K562 (cell line): ENCODE measurements around the gene BRCC3. TPM values are rescaled to one million over a fixed set of nuclear protein-coding genes. Genes with fewer than 3 reads are reported as not detected.

Experiments
- EGR1 ChIP-seq: fragments of 450-650 bp; conservative IDR thresholded peaks from 2 replicates; pipeline ENCODE4 v1.6.1; 2017; ENCODE audit warnings: mild to moderate bottlenecking
- FOS ChIP-seq: IDR thresholded peaks from 3 replicates; pipeline ENCODE4 v1.6.1; 2011; ENCODE audit not compliant: insufficient read length; ENCODE audit errors: extremely low read depth
- GABPB2 ChIP-seq: fragments of 250-450 bp; sonication (Bioruptor Pico); conservative IDR thresholded peaks from 2 replicates; pipeline ENCODE4 v1.5.1; 2021; ENCODE audit warnings: mild to moderate bottlenecking
- HDAC2 ChIP-seq: fragments of 450-650 bp; IDR thresholded peaks from 2 replicates; pipeline ENCODE4 v1.6.1; 2016; ENCODE audit warnings: mild to moderate bottlenecking
- HDGF ChIP-seq: fragments of 450-650 bp; IDR thresholded peaks from 2 replicates; pipeline ENCODE4 v1.6.1; 2016
- ILK ChIP-seq: fragments of 450-650 bp; IDR thresholded peaks from 2 replicates; pipeline ENCODE4 v1.6.1; 2016; ENCODE audit warnings: missing genetic modification characterization, low read depth, mild to moderate bottlenecking, missing compliant biosample characterization, moderate library complexity, borderline replicate concordance
- MCM5 ChIP-seq: fragments of 450-650 bp; IDR thresholded peaks from 2 replicates; pipeline ENCODE4 v1.6.1; 2016; ENCODE audit warnings: low read depth
- PYGO2 ChIP-seq: fragments of 450-650 bp; IDR thresholded peaks from 2 replicates; pipeline ENCODE4 v1.6.1; 2016; ENCODE audit warnings: mild to moderate bottlenecking, missing genetic modification characterization, moderate library complexity, missing compliant biosample characterization
- SAFB2 ChIP-seq: fragments of 200-400 bp; formaldehyde crosslinking; IDR thresholded peaks from 2 replicates; pipeline ENCODE4 v1.6.1; 2018; ENCODE audit warnings: borderline replicate concordance, low read length, low read depth, moderate library complexity; ENCODE audit not compliant: severe bottlenecking
- SMAD4 ChIP-seq: fragments of 250-450 bp; sonication (Bioruptor Pico); conservative IDR thresholded peaks from 2 replicates; pipeline ENCODE4 v1.8.0; 2021; ENCODE audit warnings: inconsistent platforms, mild to moderate bottlenecking, moderate library complexity
- SRF ChIP-seq, 2 experiments: fragments of 250-450, 450-650 bp in 1 of 2; sonication (Bioruptor Pico) in 1 of 2; sonication (generic) in 1 of 2; formaldehyde crosslinking; IDR thresholded peaks; 2 replicates each; pipeline versions ENCODE4 v1.5.0 to v1.5.1; 2020 to 2022; ENCODE audit warnings: mild to moderate bottlenecking in 1 of 2, missing genetic modification reagents in 1 of 2
- ZFP30 ChIP-seq: fragments of 250-450 bp; sonication (Bioruptor Pico); IDR thresholded peaks from 2 replicates; pipeline ENCODE4 v1.8.0; 2022; ENCODE audit warnings: moderate library complexity, mild to moderate bottlenecking, inconsistent platforms, borderline replicate concordance
- ZNF124 ChIP-seq: sonication (generic); formaldehyde crosslinking; IDR thresholded peaks from 2 replicates; pipeline ENCODE4 v1.8.1; 2022; ENCODE audit warnings: missing genetic modification reagents
- ZNF274 ChIP-seq: IDR thresholded peaks from 2 replicates; pipeline ENCODE4 v1.6.1; 2011; ENCODE audit warnings: low read depth, mild to moderate bottlenecking, low read length, moderate library complexity, borderline replicate concordance
- ZNF311 ChIP-seq: fragments of 250-450 bp; sonication (Bioruptor Pico); IDR thresholded peaks from 2 replicates; pipeline ENCODE4 v1.4.0; 2020; ENCODE audit warnings: mild to moderate bottlenecking, moderate library complexity
- ZNF444 ChIP-seq: fragments of 250-450 bp; sonication (Bioruptor Pico); IDR thresholded peaks from 2 replicates; pipeline ENCODE4 v1.4.0; 2020; ENCODE audit warnings: mild to moderate bottlenecking, moderate library complexity
- ZNF668 ChIP-seq: fragments of 250-450 bp; sonication (Bioruptor Pico); IDR thresholded peaks from 2 replicates; pipeline ENCODE4 v1.8.0; 2022; ENCODE audit warnings: mild to moderate bottlenecking, inconsistent platforms
- ZNF699 ChIP-seq: fragments of 250-450 bp; sonication (Bioruptor Pico); IDR thresholded peaks from 2 replicates; pipeline ENCODE4 v1.8.0; 2021; ENCODE audit warnings: mild to moderate bottlenecking, moderate library complexity; ENCODE audit not compliant: insufficient replicate concordance
- ZNF77 ChIP-seq: fragments of 250-450 bp; sonication (Bioruptor Pico); IDR thresholded peaks from 2 replicates; pipeline ENCODE4 v1.5.0; 2020
- polyA plus RNA-seq, 8 experiments: library from polyadenylated mRNA; depleted of rRNA in 4 of 8; stranded (reverse) in 5 of 8; unstranded in 3 of 8; fragments of >200 nt; fragmentation: Nextera tagmentation in 2 of 8; fragmentation: Illumina TruSeq in 1 of 8; extraction: Ambion mirVana in 2 of 8; extraction: Trizol in 1 of 8; gene quantifications; 2 replicates each; pipeline versions ENCODE4 v1.2.1 to v1.2.3, GENCODE V29; 2011 to 2014; ENCODE audit warnings: inconsistent platforms in 1 of 8, missing spikeins in 1 of 8
- total RNA-seq, 7 experiments: library from RNA; depleted of rRNA in 6 of 7; stranded (reverse); fragments of >200 nt in 6 of 7; fragmentation: Illumina TruSeq in 2 of 7; extraction: Trizol in 2 of 7; gene quantifications; 2 replicates each; pipeline versions ENCODE4 v1.2.1 to v1.2.3, GENCODE V29; 2011 to 2021; ENCODE audit warnings: low replicate concordance in 1 of 7
- TF ChIP-seq, protein P1 (sequence below): fragments of 450-650 bp; IDR thresholded peaks from 2 replicates; pipeline ENCODE4 v1.6.1; 2016; ENCODE audit warnings: mild to moderate bottlenecking
- TF ChIP-seq, protein P2 (sequence below): fragments of 450-650 bp; formaldehyde crosslinking; IDR thresholded peaks from 2 replicates; pipeline ENCODE4 v1.4.0; 2022; ENCODE audit warnings: missing genetic modification characterization
- TF ChIP-seq, protein P3 (sequence below), 2 experiments: IDR thresholded peaks; 2 replicates each; pipeline ENCODE4 v1.6.1; 2011; ENCODE audit warnings: borderline replicate concordance in 1 of 2, control low read depth in 1 of 2, low read depth in 1 of 2, low read length in 1 of 2, mild to moderate bottlenecking in 1 of 2, mixed read lengths in 1 of 2, moderate library complexity in 1 of 2; ENCODE audit not compliant: insufficient read depth in 1 of 2, insufficient read length in 1 of 2, poor library complexity in 1 of 2, severe bottlenecking in 1 of 2; ENCODE audit errors: extremely low read depth in 1 of 2

Gene BRCC3
- total and polyA plus RNA-seq, 9 of the 15 experiments (the other 6 are each of a cell fraction or from before 2014, with no cell fraction given), result 9.6 to 44.8 (median 26.7) TPM

DNA sequence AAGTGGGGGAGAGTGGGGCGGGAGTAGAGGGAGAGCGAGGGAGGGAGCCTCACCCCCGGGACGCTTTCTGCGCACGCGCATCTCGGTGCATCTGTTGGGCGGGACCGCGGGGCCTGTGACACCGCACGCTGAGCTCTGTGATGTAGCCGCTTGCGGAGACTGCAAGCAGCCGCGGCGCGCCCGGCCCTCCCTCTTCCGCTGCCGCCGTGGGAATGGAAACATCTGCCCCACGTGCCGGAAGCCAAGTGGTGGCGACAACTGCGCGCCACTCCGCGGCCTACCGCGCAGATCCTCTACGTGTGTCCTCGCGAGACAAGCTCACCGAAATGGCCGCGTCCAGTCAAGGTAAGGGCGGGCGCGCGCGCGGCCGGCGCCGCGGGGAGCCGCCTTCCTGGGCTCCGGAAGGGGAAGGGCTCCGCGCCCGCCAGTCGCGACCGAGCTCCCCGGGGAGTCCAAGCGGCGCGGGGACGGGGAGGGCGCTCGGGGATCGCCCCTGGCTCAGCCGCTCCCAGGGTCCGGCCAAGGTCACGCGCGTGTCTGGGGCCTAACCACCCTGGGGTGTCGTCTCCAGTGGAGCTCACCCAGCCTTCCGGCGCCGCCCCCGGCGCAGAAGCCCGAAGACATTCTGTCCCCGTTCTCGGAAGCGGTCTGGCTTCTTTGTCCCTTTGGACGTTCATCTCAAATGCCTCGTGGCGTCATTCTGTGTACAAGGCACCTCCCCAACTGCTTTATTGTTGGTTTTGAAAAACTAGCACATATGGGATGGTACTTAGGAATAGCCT, 44.4 kb upstream of the BRCC3 start, which contains the start of gene FUNDC2 (continued):
- TF ChIP-seq, protein P1, sequence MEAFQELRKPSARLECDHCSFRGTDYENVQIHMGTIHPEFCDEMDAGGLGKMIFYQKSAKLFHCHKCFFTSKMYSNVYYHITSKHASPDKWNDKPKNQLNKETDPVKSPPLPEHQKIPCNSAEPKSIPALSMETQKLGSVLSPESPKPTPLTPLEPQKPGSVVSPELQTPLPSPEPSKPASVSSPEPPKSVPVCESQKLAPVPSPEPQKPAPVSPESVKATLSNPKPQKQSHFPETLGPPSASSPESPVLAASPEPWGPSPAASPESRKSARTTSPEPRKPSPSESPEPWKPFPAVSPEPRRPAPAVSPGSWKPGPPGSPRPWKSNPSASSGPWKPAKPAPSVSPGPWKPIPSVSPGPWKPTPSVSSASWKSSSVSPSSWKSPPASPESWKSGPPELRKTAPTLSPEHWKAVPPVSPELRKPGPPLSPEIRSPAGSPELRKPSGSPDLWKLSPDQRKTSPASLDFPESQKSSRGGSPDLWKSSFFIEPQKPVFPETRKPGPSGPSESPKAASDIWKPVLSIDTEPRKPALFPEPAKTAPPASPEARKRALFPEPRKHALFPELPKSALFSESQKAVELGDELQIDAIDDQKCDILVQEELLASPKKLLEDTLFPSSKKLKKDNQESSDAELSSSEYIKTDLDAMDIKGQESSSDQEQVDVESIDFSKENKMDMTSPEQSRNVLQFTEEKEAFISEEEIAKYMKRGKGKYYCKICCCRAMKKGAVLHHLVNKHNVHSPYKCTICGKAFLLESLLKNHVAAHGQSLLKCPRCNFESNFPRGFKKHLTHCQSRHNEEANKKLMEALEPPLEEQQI, result no peak
- TF ChIP-seq GABPB2 (CRISPR knock-in tag) (no peak), ZNF124 (no peak), ZFP30 (no peak), SAFB2 (no peak), EGR1 (no peak), SMAD4 (peak; percentile 86), FOS (no peak), HDGF (no peak), ZNF444 (CRISPR knock-in tag) (no peak), ZNF274 (no peak), HDAC2 (no peak), ILK (tag) (no peak), MCM5 (no peak), PYGO2 (no peak), ZNF77 (no peak), SRF (CRISPR knock-in tag; IDR thresholded peaks at IDR 0.05) (no peak; a peak in 1 of 4 replicates), ZNF668 (CRISPR knock-in tag) (no peak), ZNF311 (no peak), ZNF699 (no peak)
- TF ChIP-seq, protein P2, sequence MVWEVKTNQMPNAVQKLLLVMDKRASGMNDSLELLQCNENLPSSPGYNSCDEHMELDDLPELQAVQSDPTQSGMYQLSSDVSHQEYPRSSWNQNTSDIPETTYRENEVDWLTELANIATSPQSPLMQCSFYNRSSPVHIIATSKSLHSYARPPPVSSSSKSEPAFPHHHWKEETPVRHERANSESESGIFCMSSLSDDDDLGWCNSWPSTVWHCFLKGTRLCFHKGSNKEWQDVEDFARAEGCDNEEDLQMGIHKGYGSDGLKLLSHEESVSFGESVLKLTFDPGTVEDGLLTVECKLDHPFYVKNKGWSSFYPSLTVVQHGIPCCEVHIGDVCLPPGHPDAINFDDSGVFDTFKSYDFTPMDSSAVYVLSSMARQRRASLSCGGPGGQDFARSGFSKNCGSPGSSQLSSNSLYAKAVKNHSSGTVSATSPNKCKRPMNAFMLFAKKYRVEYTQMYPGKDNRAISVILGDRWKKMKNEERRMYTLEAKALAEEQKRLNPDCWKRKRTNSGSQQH (CRISPR knock-in tag), result no peak
- TF ChIP-seq, protein P3, sequence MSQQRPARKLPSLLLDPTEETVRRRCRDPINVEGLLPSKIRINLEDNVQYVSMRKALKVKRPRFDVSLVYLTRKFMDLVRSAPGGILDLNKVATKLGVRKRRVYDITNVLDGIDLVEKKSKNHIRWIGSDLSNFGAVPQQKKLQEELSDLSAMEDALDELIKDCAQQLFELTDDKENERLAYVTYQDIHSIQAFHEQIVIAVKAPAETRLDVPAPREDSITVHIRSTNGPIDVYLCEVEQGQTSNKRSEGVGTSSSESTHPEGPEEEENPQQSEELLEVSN (IDR thresholded peaks at IDR 0.05; ENCODE audit: borderline replicate concordance in 1 of 2, extremely low read depth in 1 of 2, insufficient read depth in 1 of 2, insufficient read length in 1 of 2, low read depth in 1 of 2, low read length in 1 of 2, poor library complexity in 1 of 2, severe bottlenecking in 1 of 2), result peak; percentile 81 to 89
